Urothelium cell line (cell line): ENCODE measurements around the gene LRP11.
"Not testable (repeated sequence)": the region's sequence is repeated elsewhere in the genome, so short reads cannot be mapped to it uniquely, and the experiment has no call there.

Experiments used
- DNase-seq: peaks from one replicate; pipeline ENCODE4 v3.0.0; 2011; ENCODE audit warnings: low spot score, mixed read lengths
- FAIRE-seq: peaks from 2 replicates; lab custom pipeline; 2011; peaks lifted over from hg19 to GRCh38; lab: Jason Lieb, UNC

Gene LRP11

DNA sequence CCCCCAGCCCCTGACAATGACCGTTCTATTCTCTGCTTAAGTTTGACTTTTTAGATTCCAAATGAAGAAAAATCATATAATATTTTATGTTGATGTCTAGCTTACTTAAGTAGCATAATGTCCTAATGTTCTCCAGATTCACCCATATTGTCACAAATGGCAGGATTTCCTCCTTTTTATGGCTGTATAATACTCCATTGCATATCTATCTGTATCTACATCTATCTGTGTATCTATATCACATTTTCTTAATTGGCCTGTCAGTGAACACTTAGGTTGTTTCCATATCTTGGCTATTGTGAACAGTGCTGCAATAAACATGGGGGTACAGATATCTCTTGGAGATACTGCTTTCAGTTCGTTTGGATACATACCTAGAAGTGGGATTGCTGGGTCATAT, 7.0 kb upstream of the LRP11 start:
- no peak for DNase-seq
- no peak for FAIRE-seq

GRCh38 chr6:149869275-149869892, 5.2 kb upstream of the LRP11 start:
- no peak for DNase-seq
- no peak for FAIRE-seq

- FAIRE-seq (no peak), DNase-seq (no peak)
Measured at GRCh38 chr6:149867876-149868640, 3.9 kb upstream of the LRP11 start.

DNA sequence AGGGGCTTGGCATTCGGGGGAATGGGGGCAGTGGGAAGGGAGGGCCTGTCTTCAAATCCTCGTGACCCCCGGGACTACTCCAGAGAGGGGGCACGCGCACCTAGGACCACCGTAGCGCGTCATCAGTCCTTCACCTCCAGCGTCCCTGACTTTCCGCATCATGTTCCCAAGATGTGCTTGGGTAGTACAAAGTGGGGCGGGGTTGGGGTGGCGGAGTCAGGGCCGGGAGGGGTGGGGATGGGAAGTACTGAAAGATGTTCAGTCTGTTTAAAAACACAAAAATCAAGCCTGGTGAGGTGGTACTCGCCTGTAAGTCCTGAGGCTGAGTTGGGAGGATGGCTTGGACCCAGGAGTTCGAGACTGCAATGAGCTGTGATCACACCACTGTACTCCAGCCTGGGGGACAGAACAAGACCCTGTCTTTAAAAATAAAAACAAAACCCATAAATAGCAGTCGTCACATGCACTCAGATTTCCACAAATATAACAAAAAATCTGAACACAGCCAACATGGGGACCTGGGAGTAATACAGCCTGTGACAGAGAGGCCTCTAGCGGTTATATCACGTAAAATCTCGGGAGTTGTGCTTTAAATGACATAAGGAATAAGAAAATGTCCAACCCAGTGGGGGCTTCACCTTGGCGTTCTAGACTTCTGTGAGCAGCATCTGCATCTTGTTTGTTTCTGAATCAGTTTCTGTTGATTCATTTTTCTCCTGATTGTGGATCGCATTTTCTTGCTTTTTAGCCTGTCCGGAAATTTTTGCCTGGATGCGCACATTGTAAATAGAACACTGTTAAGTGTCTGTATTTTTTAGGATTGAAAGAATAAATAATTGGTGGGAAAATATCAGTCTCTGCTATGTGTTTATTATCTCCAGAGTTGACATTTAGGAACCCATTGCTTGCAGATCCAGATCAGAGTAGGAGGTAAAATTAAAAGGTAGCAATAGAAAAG, 698 bp upstream of the LRP11 start:
- no peak for FAIRE-seq
- DNase-seq = peak; percentile 66

DNA sequence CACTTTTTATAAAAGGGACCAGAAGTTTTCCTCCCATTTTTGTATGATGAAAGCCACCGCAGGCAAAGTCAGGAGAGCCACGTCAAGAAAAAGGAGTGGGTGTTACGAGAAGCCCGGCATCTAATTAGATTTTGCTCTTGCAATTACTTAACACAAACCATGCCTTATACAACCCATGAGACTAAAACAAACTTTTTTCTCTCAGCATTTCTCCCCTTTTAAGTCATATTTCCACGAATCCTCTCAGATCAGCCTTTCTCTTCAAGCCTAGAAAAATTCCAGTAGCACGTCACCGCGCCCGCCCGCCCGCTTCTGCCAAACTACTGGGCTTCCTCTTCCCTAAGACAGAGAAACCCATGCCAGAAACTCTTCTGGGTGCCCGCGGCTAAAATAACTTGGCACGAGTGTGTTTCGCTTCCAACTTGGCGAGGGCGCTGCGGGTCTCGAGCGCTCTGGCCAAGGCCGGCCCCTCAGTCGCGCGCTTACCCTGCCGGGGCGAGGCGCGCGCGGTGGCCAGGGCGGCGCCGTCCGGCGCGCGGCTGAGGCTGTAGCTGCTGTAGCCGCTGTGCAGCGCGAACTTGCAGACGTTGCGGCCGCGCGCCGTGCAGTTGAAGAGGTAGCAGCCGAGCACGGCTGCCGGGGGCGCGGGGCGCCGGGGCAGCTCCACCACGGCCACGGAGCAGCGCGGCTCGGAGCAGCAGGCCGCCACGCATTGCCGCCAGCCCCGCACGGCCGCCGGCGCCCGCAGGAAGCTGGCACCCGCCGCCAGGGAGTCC, 1.0 kb downstream of the LRP11 start:
- FAIRE-seq (no peak), DNase-seq (peak; percentile 78)

- FAIRE-seq, DNase-seq: not testable (repeated sequence)
Measured at GRCh38 chr6:149862424-149862738, 1.8 kb downstream of the LRP11 start.

GRCh38 chr6:149861603-149862423, 2.3 kb downstream of the LRP11 start:
- no peak for DNase-seq
- no peak for FAIRE-seq

- no peak for FAIRE-seq
- DNase-seq = no peak
Measured at GRCh38 chr6:149860834-149861602, 3.1 kb downstream of the LRP11 start.

DNA sequence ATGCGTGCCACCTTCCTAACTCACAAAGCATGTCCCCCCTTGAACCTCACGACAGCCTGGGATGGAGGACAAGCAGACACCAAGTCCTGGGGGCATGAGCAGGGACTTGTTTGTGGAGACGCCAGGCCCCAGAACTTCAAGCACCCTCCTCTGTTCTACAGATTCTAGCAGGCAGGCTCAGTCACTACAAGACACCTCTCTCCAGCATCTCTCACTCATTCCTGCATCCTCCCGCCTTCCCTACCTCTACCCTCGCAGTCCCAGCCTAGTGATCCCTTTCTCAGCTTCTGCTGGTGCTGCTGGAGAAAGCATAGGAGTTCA, 3.7 kb downstream of the LRP11 start:
- DNase-seq = no peak
- no peak for FAIRE-seq

DNA sequence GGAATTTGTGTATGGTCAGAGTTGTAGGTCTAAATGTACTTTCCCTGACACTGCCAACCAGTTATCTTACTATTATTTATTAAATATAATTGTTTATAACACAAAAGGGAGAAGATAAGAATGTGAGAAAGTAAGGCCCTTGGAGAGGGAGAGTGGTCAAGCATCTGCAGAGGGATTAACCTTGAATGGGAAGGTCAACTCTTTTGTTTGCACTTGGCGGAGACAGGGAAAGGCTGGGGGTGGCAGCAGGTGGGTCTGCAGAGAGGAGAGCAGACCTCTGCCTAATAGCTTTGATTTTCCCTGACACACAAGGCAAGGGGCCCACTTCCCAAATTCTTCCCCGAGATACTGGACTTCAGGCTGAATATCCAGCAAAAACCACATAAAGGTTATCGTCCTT, 4.2 kb downstream of the LRP11 start:
- no peak for DNase-seq
- FAIRE-seq = no peak

GRCh38 chr6:149859368-149859767, 4.8 kb downstream of the LRP11 start:
- DNase-seq = no peak
- no peak for FAIRE-seq

GRCh38 chr6:149857541-149857940, 6.6 kb downstream of the LRP11 start:
- FAIRE-seq = no peak
- no peak for DNase-seq

DNA sequence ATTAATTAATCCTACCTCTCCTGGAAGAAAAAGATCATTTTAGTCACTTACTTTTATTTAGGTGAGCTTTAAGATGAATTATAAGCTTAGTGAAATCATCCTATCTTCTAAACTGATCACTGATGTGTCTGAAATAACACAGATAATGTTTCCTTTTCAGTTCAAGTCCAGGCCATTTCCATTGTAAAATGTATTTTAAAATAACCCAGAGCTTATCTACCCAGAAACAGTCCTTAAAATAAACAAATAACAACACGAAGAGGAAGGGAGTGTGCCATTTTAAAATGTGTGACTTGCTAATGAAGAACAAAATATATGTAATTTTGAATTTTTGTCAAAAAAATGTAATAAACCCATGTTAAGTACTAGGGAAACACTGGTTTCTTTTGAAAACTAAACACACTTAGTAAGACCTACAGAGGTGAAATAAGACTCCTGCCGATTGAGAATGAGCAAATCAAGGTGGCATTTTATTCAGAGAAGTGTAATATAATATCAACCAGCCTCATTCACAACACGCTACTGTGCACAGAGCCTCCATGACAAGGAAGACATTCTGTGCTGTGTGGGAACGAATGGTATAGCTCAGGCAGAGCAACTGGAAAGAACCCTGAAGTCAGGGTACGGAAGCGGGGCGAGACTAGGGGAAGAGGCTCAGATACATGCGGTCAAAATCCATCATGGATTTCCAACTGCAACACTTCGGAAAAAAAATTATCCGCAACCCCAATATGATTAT, 7.7 kb downstream of the LRP11 start:
- DNase-seq (no peak), FAIRE-seq (no peak)

DNA sequence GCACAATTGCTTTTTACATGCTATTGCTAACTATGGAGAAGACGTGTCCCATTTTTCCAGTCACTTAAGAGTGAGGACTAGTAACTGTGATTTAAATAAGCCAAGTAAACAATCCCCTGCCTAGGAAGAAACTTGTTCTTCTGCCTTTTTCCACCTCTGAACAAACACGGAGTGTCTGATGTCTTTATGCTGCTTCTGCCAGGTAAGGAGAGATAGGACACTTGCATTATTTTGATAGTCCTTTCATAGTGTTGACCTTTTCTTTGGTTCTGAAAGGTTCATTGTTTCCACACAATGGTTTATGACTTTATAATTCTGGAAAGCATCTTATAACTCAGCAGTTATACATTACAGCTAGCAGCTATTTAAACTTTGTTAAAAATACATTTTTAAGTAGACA, 8.4 kb downstream of the LRP11 start:
- FAIRE-seq = no peak
- DNase-seq = no peak

DNA sequence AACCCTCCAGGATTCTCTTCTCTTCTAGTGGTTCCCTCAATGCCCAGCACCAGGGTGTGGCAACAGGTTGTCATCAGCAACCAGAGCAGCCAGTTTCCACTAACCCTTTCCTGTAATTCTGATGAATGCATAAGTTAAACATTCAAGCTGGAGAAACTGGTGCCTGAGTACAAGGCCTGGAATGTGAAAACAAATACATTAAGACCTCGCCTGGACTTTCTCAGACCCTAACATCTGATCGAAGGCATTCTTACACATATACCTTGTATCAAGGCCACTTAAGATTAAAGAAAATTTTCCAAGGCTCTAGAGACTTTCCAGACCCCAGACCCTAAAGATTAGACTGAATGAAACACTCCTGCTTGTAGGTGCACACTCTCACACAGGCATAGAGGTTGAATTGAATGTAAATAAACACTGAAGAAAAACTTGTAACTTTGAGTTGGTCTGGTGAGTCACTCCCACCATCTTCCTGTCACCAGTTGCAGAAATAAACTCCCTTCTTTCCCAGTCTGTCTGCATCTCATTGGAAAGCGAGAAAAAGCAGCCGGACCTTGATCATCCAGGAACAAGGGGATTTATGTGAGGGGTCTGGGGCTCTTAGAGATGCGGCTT, 9.0 kb downstream of the LRP11 start:
- FAIRE-seq = no peak
- peak; percentile 23 for DNase-seq

DNA sequence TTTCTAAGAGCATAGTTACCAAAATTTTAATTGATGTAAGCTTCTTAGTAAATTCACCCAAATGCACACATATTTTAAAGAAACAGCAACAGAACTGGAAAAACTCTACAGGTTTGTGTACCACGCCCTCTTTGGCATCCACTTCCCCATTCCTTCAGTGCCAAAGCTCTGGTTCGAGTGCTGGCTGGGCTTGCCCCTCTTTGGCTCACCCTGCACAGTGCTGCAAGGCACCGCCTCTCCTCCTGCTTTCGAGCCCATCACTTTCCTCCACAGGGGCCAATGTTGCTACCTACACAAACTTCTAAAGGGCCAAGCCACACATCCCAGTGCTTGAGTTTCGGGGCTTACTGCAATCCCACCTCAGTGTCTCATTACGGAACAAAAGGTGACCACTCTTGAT, 9.6 kb downstream of the LRP11 start:
- DNase-seq (peak; percentile 27), FAIRE-seq (no peak)

- not testable (repeated sequence) for FAIRE-seq, DNase-seq
Measured at GRCh38 chr6:149854017-149854416, 10.1 kb downstream of the LRP11 start.

DNA sequence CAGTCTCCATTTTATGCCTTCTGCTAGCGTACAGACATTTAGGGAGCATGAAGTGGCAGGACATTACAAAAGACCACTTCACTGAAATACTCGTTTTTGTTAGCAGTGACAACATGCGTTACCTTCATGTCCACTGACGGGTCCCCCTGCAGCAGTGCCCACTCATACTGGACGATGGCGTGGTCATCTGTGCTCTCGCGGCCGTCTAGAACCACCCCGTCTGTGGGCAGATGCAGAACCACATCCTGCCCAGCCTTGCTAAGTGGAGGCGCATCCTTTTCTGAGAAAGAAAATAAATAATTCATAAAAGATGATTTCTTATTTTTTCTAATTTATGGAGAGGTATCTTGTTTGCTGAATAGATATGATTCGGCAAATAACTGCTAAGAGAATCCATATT, 11.3 kb downstream of the LRP11 start:
- DNase-seq (no peak), FAIRE-seq (no peak)
